ENCODE measurements around the gene SLC2A4. TPM values are rescaled to one million over a fixed set of nuclear protein-coding genes. Genes with fewer than 3 reads are reported as not detected.

The SLC2A4 gene
- total RNA-seq, 1 donor: under 0.01 TPM

DNA sequence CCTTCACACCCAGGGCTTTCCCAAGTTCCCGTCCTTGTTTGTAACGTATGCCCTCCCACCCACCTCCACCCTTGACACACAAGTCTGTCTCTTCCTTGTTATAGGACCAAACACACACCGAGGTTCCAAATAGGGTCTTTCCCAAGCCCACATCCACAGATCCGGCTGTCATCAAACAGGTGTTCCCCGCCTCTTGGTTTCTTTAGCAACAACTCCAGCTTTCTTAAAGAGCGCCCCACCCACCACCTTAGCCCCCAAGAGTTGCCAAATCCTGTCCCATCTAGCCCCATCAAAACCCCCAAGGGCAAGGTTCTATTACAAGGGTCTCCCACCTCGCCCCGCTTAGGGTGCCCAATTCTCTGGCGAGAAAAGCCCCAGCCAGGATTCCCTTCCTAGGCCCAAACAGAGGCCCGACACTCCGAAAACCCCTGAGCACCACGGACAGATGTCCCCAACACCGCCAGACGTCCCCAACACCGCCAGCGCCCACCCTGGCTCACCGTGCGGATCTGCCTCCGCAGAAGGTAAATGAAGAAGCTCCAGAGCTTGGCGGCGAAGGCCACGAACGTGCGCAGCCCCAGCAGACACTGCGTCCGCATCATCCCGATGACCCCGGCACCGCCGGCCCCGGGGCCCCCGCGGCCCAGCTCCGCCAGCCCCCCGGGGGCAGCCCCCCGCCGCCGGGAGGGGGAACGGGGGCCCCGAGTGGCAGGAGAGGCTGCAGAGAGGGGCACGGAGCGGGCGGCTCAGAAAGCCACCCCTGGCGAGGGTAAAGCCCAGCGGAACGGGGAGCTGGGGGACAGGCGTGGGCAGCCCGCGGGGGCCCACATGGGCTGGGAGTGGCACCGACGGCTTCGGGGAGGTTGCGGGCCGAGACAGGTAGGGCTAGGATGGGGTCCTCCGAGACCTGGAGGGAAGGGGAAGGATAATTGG is 30.6 kb upstream of the SLC2A4 start:
- no peaks in the 10 kb centered on the region for H3K27me3 ChIP-seq (ENCODE audit: insufficient read depth, low read length)
- no peak for DNase-seq (ENCODE audit: insufficient read length, low spot score, missing footprints)
- no peak for TF ChIP-seq CTCF (IDR thresholded peaks at IDR 0.05; ENCODE audit: extremely low read depth, low read depth, low read length)
- peak overlapping the region; percentile 78 for H3K4me3 ChIP-seq (ENCODE audit: insufficient read depth, low read length)
- peak overlapping the region; percentile 3 for H2AFZ ChIP-seq (ENCODE audit: low read length)
- no peaks in the 10 kb centered on the region for H3K9me3 ChIP-seq (ENCODE audit: low read depth, low read length)
- peak overlapping the region; percentile 94 for H3K4me2 ChIP-seq (ENCODE audit: insufficient read depth, low read length)
- peaks cover 70% of the 10 kb centered on the region for H3K79me2 ChIP-seq (ENCODE audit: insufficient read depth, low read length)
- H4K20me1 ChIP-seq (ENCODE audit: insufficient read depth, low read length): peaks cover 3% of the 10 kb centered on the region
- H3K4me1 ChIP-seq (ENCODE audit: insufficient read depth, low read length): peaks cover 17% of the 10 kb centered on the region
- peak overlapping the region; percentile 47 for H3K27ac ChIP-seq (ENCODE audit: low read depth, low read length)
- peaks cover 29% of the 10 kb centered on the region for H3K36me3 ChIP-seq (ENCODE audit: insufficient read depth, low read length)

DNA sequence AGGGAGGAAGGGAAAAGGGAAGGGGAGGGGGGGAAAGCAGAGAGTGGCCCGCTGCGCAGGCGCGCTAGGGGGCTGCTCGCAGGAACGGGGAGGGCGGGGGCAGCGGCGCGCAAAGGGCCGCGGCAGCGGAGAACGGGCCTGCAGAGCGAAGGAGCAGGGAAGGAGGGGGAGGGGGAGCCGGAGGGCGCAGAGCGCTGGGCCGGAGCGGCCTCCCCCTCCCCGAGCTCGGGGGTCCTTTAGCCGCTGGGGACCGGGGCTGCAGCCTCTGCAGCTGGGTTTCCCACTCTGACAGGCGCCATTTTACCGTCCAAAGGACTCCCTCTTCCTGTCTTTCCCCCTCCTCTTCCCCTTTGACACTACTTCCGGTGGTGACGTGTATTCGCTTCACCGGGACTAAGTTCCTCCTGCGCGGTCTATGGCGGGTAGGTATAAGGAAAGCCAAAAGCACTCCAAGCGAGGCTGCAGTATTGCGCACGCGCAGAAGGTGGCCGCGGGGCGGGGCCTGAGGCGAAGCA is 29.8 kb upstream of the SLC2A4 start, which contains the start of gene CTDNEP1:
CTDNEP1 (minus strand) TSS at position 74 of the 515 bp plus-strand sequence. CDS start 438 bp downstream, outside the sequence.
- H2AFZ ChIP-seq (ENCODE audit: low read length): peak within 1 kb of the TSS; percentile 80
- H3K27me3 ChIP-seq (ENCODE audit: insufficient read depth, low read length): no peaks in the 10 kb centered on the region
- H3K4me1 ChIP-seq (ENCODE audit: insufficient read depth, low read length): peaks cover 17% of the 10 kb centered on the region
- TF ChIP-seq CTCF (IDR thresholded peaks at IDR 0.05; ENCODE audit: extremely low read depth, low read depth, low read length): no peak
- H3K36me3 ChIP-seq (ENCODE audit: insufficient read depth, low read length): peaks cover 29% of the 10 kb centered on the region
- H3K4me3 ChIP-seq (ENCODE audit: insufficient read depth, low read length): peak within 1 kb of the TSS; percentile 78
- H3K4me2 ChIP-seq (ENCODE audit: insufficient read depth, low read length): peak within 1 kb of the TSS; percentile 97
- H3K9me3 ChIP-seq (ENCODE audit: low read depth, low read length): no peaks in the 10 kb centered on the region
- H3K27ac ChIP-seq (ENCODE audit: low read depth, low read length): peak within 1 kb of the TSS; percentile 99
- H3K79me2 ChIP-seq (ENCODE audit: insufficient read depth, low read length): peaks cover 63% of the 10 kb centered on the region
- H4K20me1 ChIP-seq (ENCODE audit: insufficient read depth, low read length): peaks cover 3% of the 10 kb centered on the region
- DNase-seq (ENCODE audit: insufficient read length, low spot score, missing footprints): peak; percentile 99

GRCh38 chr17:7252176-7253043 is 29.1 kb upstream of the SLC2A4 start, which contains the start of gene ELP5:
ELP5 (plus strand) TSS chr17:7252215; CDS start chr17:7252551, 336 bp downstream.
- H3K79me2 ChIP-seq (ENCODE audit: insufficient read depth, low read length): peaks cover 56% of the 10 kb centered on the region
- peak within 1 kb of the TSS; percentile 99 for H3K27ac ChIP-seq (ENCODE audit: low read depth, low read length)
- H3K36me3 ChIP-seq (ENCODE audit: insufficient read depth, low read length): peaks cover 29% of the 10 kb centered on the region
- TF ChIP-seq CTCF (IDR thresholded peaks at IDR 0.05; ENCODE audit: extremely low read depth, low read depth, low read length): peak; percentile 27
- H3K9me3 ChIP-seq (ENCODE audit: low read depth, low read length): no peaks in the 10 kb centered on the region
- DNase-seq (ENCODE audit: insufficient read length, low spot score, missing footprints): peak; percentile 98
- H2AFZ ChIP-seq (ENCODE audit: low read length): peak within 1 kb of the TSS; percentile 80
- H3K4me2 ChIP-seq (ENCODE audit: insufficient read depth, low read length): peak within 1 kb of the TSS; percentile 97
- H4K20me1 ChIP-seq (ENCODE audit: insufficient read depth, low read length): peaks cover 3% of the 10 kb centered on the region
- H3K4me3 ChIP-seq (ENCODE audit: insufficient read depth, low read length): peak within 1 kb of the TSS; percentile 78
- H3K4me1 ChIP-seq (ENCODE audit: insufficient read depth, low read length): peaks cover 17% of the 10 kb centered on the region
- no peaks in the 10 kb centered on the region for H3K27me3 ChIP-seq (ENCODE audit: insufficient read depth, low read length)
